GM12801 (cell line): Measurements from ENCODE around the gene NKX6-2.

Experiments used
- CTCF ChIP-seq: IDR thresholded peaks from one replicate; pipeline ENCODE4 v1.5.1; 2011; ENCODE audit warnings: control low read depth; ENCODE audit not compliant: insufficient read length; ENCODE audit errors: extremely low read depth

The NKX6-2 gene

GRCh38 chr10:132804785-132805426, 19.0 kb upstream of the NKX6-2 start:
- TF ChIP-seq CTCF: no peak

- TF ChIP-seq CTCF: no peak
Measured at GRCh38 chr10:132804287-132804686, 18.3 kb upstream of the NKX6-2 start.

- no peak for TF ChIP-seq CTCF
Measured at GRCh38 chr10:132803416-132804210, 17.7 kb upstream of the NKX6-2 start.

- TF ChIP-seq CTCF: no peak
Measured at GRCh38 chr10:132802694-132803320, 16.9 kb upstream of the NKX6-2 start.

GRCh38 chr10:132802048-132802447, 16.1 kb upstream of the NKX6-2 start:
- no peak for TF ChIP-seq CTCF

GRCh38 chr10:132799865-132800264, 13.9 kb upstream of the NKX6-2 start:
- TF ChIP-seq CTCF: no peak

- no peak for TF ChIP-seq CTCF
Measured at GRCh38 chr10:132798876-132799275, 12.9 kb upstream of the NKX6-2 start.
